Adrenal gland (tissue), 12 donors: ENCODE data around the gene CREB3L1. TPM values are rescaled to one million over a fixed set of nuclear protein-coding genes. Genes with fewer than 3 reads are reported as not detected.

Experiments used
- DNase-seq, 7 donors: peaks; one replicate each; pipeline ENCODE4 v3.0.0-alpha.2; 2019 to 2020
- H3K27ac ChIP-seq, 5 donors: fragments of 200-600 bp; sonication (generic) in 4 of 5; 1 replicate in 3 of 5; 2 replicates in 2 of 5; pipeline versions ENCODE4 v1.5.1 to v1.8.0; 2016 to 2020; ENCODE audit warnings: mild to moderate bottlenecking in 1 of 5
- H3K27me3 ChIP-seq: fragments of 200-600 bp; 2 replicates; pipeline ENCODE4 v1.8.0; 2021
- H3K36me3 ChIP-seq, 2 donors: fragments of 200-600 bp; replicated peaks in 1 of 2; 1 replicate in 1 of 2; 2 replicates in 1 of 2; pipeline versions ENCODE4 v1.5.1 to v1.8.0; 2018 to 2022
- H3K4me1 ChIP-seq, 2 donors: fragments of 200-600 bp; replicated peaks in 1 of 2; 1 replicate in 1 of 2; 2 replicates in 1 of 2; pipeline versions ENCODE4 v1.5.1 to v1.8.0; 2018 to 2021
- H3K4me3 ChIP-seq, 4 donors: fragments of 200-600 bp; sonication (generic) in 3 of 4; one replicate each; pipeline ENCODE4 v1.5.1; 2016 to 2018
- H3K9me3 ChIP-seq, 3 donors: fragments of 200-600 bp; sonication (generic) in 1 of 3; replicated peaks in 1 of 3; 1 replicate in 2 of 3; 2 replicates in 1 of 3; pipeline versions ENCODE4 v1.5.1 to v1.8.0; 2016 to 2021
- POLR2A ChIP-seq, 2 donors: fragments of 450-650 bp; IDR thresholded peaks; one replicate each; pipeline ENCODE4 v1.6.1; 2017; ENCODE audit warnings: antibody characterized with exemption in 2 of 2, mild to moderate bottlenecking in 2 of 2, moderate library complexity in 1 of 2
- WGBS, 4 donors: extraction: QIAGEN DNeasy Blood & Tissue Kit in 2 of 4; methylation state at CpG; one replicate each; pipeline versions ENCODE4 v1.1.5 to v1.1.7; 2013 to 2017; 5-methylcytosine and 5-hydroxymethylcytosine counted together
- intact Hi-C, 2 donors: fragments of 100-400 bp; cut with DNase I; formaldehyde crosslinking; loops; one replicate each; pipeline versions ENCODE4 v1.14.1 to v1.15.0; 2022 to 2023
- polyA plus RNA-seq, 3 donors: library from polyadenylated mRNA; stranded (reverse); fragments of 200-250 nt in 2 of 3; fragments of 350-450 nt in 1 of 3; fragmentation: Illumina TruSeq in 1 of 3; extraction: RNeasy Lipid Tissue Mini Kit (QIAGEN cat#74804) in 1 of 3; gene quantifications; one replicate each; pipeline ENCODE4 v1.2.3, GENCODE V29; 2013 to 2014
- total RNA-seq, 9 donors: library from RNA; depleted of rRNA in 4 of 9; stranded (reverse); fragments of >200 nt in 4 of 9; fragments of 120-200 nt in 1 of 9; fragmentation: NEBNext Ultra II Directional in 1 of 9; extraction: Animal tissue kit (Norgen Biotek cat#: 25700) in 1 of 9; gene quantifications; one replicate each; pipeline versions ENCODE4 v1.1.0 to v1.2.4, GENCODE V29; 2013 to 2023
- TF ChIP-seq, protein P1 (sequence below), 6 experiments: fragments of 450-650 bp in 4 of 6; fragments of 200-600 bp in 2 of 6; sonication (generic) in 1 of 6; IDR thresholded peaks; 1 replicate in 5 of 6; 2 replicates in 1 of 6; pipeline versions ENCODE4 v1.5.1 to v1.8.0; 2016 to 2021; ENCODE audit warnings: antibody characterized with exemption in 6 of 6, mild to moderate bottlenecking in 2 of 6, moderate library complexity in 1 of 6
- donor health status: healthy with polysubstance abuse.
- donor health status: Bipolar disorder and iron deficiency.
- donor health status: DM: yes; HTN: yes; CAD: no.
- donor health status: DM: no; HTN: no; CAD: no.
- donor health status: DM: no; HTN: no; CAD: no.
- donor health status: DM: yes; HTN: yes; CAD: no.

The CREB3L1 gene
- total and polyA plus RNA-seq, 12 donors: 5.4 to 31.7 (median 26.2) TPM

GRCh38 chr11:46367916-46368267, 90.4 kb downstream of the CREB3L1 start:
- WGBS, 4 donors: 69 to 71% (median 70%) methylated on average over 12 of the region's 12 CpGs; no CpG with 5 or more reads in 1 of the 4 donors
- peaks cover 6 to 16% of the 10 kb centered on the region in 2 donors for H3K4me1 ChIP-seq
- no peaks in the 10 kb centered on the region for H3K27me3 ChIP-seq
- peaks cover 0 to 46% of the 10 kb centered on the region in 2 donors for H3K36me3 ChIP-seq
- H3K27ac ChIP-seq: peak overlapping the region in 1 of 5 donors; percentile 6
- TF ChIP-seq, protein P1, sequence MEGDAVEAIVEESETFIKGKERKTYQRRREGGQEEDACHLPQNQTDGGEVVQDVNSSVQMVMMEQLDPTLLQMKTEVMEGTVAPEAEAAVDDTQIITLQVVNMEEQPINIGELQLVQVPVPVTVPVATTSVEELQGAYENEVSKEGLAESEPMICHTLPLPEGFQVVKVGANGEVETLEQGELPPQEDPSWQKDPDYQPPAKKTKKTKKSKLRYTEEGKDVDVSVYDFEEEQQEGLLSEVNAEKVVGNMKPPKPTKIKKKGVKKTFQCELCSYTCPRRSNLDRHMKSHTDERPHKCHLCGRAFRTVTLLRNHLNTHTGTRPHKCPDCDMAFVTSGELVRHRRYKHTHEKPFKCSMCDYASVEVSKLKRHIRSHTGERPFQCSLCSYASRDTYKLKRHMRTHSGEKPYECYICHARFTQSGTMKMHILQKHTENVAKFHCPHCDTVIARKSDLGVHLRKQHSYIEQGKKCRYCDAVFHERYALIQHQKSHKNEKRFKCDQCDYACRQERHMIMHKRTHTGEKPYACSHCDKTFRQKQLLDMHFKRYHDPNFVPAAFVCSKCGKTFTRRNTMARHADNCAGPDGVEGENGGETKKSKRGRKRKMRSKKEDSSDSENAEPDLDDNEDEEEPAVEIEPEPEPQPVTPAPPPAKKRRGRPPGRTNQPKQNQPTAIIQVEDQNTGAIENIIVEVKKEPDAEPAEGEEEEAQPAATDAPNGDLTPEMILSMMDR (IDR thresholded peaks at IDR 0.05): peak in 1 of 6 experiments; percentile 5
- TF ChIP-seq POLR2A (IDR thresholded peaks at IDR 0.05): no peak
- intact Hi-C loops: no loop called here
- H3K9me3 ChIP-seq: no peaks in the 10 kb centered on the region
- no peak for DNase-seq
- no peak overlapping the region for H3K4me3 ChIP-seq

DNA sequence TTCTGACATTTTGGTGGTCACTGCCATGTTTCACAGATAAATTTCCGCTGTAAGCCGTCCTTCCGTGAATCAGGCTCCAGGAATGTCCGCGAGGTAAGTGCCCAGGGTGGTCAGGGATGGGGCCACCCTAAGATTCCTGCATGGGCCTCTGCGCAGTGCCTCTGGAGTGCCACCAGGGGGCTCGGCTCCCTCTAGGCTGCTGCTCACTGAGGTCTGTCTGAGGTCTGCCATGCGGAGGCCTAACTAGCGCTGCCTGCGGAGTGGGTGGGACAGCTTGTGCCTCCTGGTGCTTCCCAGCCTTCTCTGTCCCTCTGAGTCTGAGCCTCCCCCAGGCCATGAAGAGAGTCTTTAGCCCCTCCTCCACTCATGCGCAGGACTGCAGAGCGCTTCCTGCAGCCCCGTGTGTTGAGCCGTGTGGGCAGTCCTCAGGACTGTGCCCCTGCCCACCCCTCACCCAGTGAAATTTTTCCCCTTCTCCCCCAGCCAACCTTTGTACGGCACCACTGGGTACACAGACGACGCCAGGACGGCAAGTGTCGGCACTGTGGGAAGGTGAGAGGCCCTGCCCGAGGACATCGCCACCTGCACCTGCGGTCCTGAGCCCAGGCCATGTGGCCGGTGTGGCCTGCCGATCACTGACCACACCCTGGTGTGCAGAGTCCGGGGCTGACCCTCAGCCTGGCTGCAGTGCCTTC, 92.1 kb downstream of the CREB3L1 start:
- Histone ChIP-seq H3K27ac (no peak overlapping the region), H3K27me3 (no peaks in the 10 kb centered on the region), H3K36me3 (peaks cover 0 to 57% of the 10 kb centered on the region in 2 donors), H3K4me3 (no peak overlapping the region), H3K4me1 (peaks cover 0 to 4% of the 10 kb centered on the region in 2 donors), H3K9me3 (no peaks in the 10 kb centered on the region)
- intact Hi-C loops: no loop called here
- peak in 6 of 7 donors; percentile 56 to 84 (median 70) for DNase-seq
- WGBS, 4 donors: 66 to 72% (median 70%) methylated on average over 22 to 25 of the region's 25 CpGs
- no peak for TF ChIP-seq POLR2A (IDR thresholded peaks at IDR 0.05)
- TF ChIP-seq, protein P1 (IDR thresholded peaks at IDR 0.05): peak; percentile 63 to 83 (median 75)

GRCh38 chr11:46370253-46370652, 92.8 kb downstream of the CREB3L1 start:
- intact Hi-C loops: no loop called here
- WGBS, 4 donors: 83 to 87% (median 85%) methylated on average over 11 to 13 of the region's 13 CpGs
- peaks cover 0 to 64% of the 10 kb centered on the region in 2 donors for H3K36me3 ChIP-seq

More at GRCh38 chr11:46370253-46370652, 92.8 kb downstream of the CREB3L1 start:
- no peaks in the 10 kb centered on the region for H3K27me3 ChIP-seq
- no peak overlapping the region for H3K4me3 ChIP-seq
- no peaks in the 10 kb centered on the region for H3K9me3 ChIP-seq
- no peak for TF ChIP-seq POLR2A (IDR thresholded peaks at IDR 0.05)
- TF ChIP-seq, protein P1 (IDR thresholded peaks at IDR 0.05): no peak
- H3K27ac ChIP-seq: no peak overlapping the region
- no peak for DNase-seq
- H3K4me1 ChIP-seq: peaks cover 0 to 4% of the 10 kb centered on the region in 2 donors

Other genes with a start within 250 kb of the CREB3L1 start
- 10 to 100 TPM; 28.4 to 85.1 (median 41.3) TPM for gene PHF21A, start 156.2 kb upstream of the CREB3L1 start, total RNA-seq
- 10 to 100 TPM; 28.9 to 48.7 (median 38.4) TPM for gene PHF21A, start 156.2 kb upstream of the CREB3L1 start, polyA plus RNA-seq
- gene DGKZ, start 69.8 kb downstream of the CREB3L1 start, total RNA-seq: 10 to 100 TPM; 25.3 to 63.4 (median 43.6) TPM
- gene DGKZ, start 69.8 kb downstream of the CREB3L1 start, polyA plus RNA-seq: 100 to 1,000 TPM in 1 of 3 donors, 10 to 100 TPM in 2; 12.4 to 160 (median 57.0) TPM
- 100 to 1,000 TPM in 7 of 9 donors, 10 to 100 TPM in 2; 73.4 to 635 (median 129) TPM for gene MDK, start 104.0 kb downstream of the CREB3L1 start, total RNA-seq
- gene MDK, start 104.0 kb downstream of the CREB3L1 start, polyA plus RNA-seq: 100 to 1,000 TPM in 1 of 3 donors, 10 to 100 TPM in 2; 88.8 to 128 (median 94.0) TPM
- under 1 TPM in 4 of 9 donors, not detected in 5; 0.14 to 0.81 (median 0.45) TPM for gene CHRM4, start 114.1 kb downstream of the CREB3L1 start, total RNA-seq
- gene CHRM4, start 114.1 kb downstream of the CREB3L1 start, polyA plus RNA-seq: under 1 TPM in 2 of 3 donors, not detected in 1; 0.32 to 0.38 TPM